ENCODE measurements around the gene TINCR.

Gene TINCR

DNA sequence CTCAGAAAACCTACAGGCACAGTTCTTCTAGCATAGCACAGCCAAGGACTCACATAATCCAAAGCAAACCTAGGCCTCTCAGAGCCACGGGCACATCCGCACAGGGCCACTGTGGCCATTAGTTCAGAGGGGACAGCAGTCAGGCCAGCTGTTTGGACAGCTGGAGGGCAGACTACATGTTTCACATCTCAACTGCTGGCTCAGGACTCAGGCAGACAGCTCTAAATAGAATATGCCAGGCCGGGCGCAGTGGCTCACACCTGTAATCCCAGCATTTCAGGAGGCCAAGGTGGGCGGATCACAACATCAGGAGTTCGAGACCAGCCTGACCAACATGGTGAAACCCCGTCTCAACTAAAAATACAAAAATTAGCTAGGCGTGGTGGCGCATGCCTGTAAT, 28.0 kb upstream of the TINCR start:
- Histone ChIP-seq H3K27ac (no peak overlapping the region), H3K36me3 (replicated peaks) (peaks cover 90% of the 10 kb centered on the region), H3K27me3 (replicated peaks) (no peaks in the 10 kb centered on the region), H3K4me3 (ENCODE audit: low read depth, low read length) (no peak overlapping the region)
- DNase-seq = no peak
- TF ChIP-seq, protein P1, sequence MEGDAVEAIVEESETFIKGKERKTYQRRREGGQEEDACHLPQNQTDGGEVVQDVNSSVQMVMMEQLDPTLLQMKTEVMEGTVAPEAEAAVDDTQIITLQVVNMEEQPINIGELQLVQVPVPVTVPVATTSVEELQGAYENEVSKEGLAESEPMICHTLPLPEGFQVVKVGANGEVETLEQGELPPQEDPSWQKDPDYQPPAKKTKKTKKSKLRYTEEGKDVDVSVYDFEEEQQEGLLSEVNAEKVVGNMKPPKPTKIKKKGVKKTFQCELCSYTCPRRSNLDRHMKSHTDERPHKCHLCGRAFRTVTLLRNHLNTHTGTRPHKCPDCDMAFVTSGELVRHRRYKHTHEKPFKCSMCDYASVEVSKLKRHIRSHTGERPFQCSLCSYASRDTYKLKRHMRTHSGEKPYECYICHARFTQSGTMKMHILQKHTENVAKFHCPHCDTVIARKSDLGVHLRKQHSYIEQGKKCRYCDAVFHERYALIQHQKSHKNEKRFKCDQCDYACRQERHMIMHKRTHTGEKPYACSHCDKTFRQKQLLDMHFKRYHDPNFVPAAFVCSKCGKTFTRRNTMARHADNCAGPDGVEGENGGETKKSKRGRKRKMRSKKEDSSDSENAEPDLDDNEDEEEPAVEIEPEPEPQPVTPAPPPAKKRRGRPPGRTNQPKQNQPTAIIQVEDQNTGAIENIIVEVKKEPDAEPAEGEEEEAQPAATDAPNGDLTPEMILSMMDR (IDR thresholded peaks at IDR 0.05; ENCODE audit: low read depth, low read length, missing control alignments) = no peak
- in situ Hi-C loops (cut with HindIII; ENCODE audit: low pct_ligation_motif_present, low sequenced_read_pairs) = no loop called here

DNA sequence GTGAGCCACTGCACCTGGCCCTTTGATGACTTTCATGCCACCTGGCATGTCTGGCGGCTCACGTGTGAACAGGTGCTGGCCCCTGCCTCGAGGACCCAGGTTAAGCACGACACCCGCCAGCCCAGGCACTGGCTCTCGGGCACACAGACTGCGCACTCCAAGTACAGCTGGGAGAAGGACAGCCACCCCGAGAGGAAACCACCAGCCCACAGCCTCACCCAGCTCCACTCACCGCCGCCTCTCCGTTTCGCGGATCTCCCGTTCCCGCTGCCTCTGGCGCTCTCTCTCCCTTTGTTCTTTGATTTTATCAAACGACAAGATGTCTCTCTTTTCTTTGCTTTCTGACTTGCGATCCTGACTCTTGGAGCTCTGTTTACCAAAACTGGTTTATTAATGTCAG, 27.4 kb upstream of the TINCR start:
- no peak overlapping the region for H3K4me3 ChIP-seq (ENCODE audit: low read depth, low read length)
- peaks cover 90% of the 10 kb centered on the region for H3K36me3 ChIP-seq (replicated peaks)

DNA sequence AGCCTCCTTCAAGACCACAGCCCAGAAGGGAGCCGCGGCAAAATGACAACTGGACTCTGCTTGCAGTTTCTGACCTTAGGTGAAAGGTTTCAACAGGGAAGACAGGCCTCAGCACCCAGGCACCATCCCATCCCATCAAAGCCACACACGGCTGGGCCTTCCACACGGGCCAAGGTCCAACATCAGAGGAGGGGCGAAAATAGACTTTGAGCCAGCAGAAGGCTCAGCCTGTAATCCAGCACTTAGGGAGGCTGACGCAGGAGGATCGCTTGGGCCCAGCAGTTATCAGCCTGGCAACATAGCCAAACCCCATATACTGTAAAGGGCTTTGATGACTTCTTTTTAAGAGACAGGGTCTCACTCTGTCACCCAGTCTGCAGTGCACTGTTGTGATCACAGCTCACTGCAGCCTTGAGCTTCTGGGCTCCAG, 26.8 kb upstream of the TINCR start:
- in situ Hi-C loops (cut with HindIII; ENCODE audit: low pct_ligation_motif_present, low sequenced_read_pairs) = no loop called here
- TF ChIP-seq, protein P1 (IDR thresholded peaks at IDR 0.05; ENCODE audit: low read depth, low read length, missing control alignments) = no peak
- H3K36me3 ChIP-seq (replicated peaks) = peaks cover 90% of the 10 kb centered on the region

More for the DNA sequence above, 27.4 kb upstream of the TINCR start:
- no peak for DNase-seq
- TF ChIP-seq, protein P1 (IDR thresholded peaks at IDR 0.05; ENCODE audit: low read depth, low read length, missing control alignments) = no peak
- no peak overlapping the region for H3K27ac ChIP-seq
- no peaks in the 10 kb centered on the region for H3K27me3 ChIP-seq (replicated peaks)
- in situ Hi-C loops (cut with HindIII; ENCODE audit: low pct_ligation_motif_present, low sequenced_read_pairs) = no loop called here

DNA sequence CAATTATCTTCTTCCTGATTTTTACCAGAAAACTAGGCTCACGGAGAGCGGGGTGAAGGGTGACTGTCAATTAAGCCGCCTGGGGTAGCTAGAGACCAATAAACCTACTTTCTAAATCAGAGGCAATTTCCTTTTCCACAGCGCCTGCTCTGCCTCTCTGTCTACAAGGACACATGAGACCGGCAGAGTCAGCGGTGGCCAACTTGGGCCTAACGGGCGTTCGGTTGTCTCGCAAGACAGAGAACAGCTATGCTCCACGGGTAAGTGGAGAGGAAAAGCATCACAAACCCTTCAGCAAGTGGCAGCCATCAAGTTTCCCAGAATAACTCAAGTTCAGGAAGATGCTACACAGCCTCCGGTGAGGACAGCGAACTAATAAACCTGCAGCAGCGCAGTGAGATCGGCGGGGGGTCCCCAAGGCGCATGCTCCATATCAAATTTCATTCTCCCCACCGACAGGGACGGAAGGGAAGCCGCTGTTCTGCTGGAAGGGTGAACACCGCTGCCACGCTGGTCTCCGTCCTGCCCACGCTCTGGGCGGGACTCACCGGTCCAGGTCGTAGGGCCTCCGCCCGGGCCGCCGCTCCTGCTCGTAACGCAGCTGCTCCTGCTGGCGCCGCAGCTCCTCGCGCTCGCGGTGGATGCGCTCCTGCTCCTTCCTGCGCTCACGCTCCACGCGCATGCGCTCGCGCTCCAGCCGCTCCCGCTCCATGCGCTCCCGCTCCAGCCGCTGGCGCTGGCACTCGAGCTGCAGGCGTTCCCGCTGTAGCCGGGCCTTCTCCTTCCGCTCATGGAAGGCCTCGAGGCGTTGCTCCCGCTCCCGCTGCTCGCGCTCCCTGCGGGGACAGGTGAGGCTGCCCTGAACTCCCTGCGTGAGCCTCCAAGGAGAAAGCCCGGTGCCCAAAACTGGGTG, 25.8 kb upstream of the TINCR start:
- in situ Hi-C loops (cut with HindIII; ENCODE audit: low pct_ligation_motif_present, low sequenced_read_pairs) = no loop called here
- no peak overlapping the region for H3K27ac ChIP-seq
- TF ChIP-seq, protein P1 (IDR thresholded peaks at IDR 0.05; ENCODE audit: low read depth, low read length, missing control alignments) = no peak
- no peak overlapping the region for H3K4me3 ChIP-seq (ENCODE audit: low read depth, low read length)
- no peak for DNase-seq
- H3K27me3 ChIP-seq (replicated peaks) = no peaks in the 10 kb centered on the region
- peaks cover 90% of the 10 kb centered on the region for H3K36me3 ChIP-seq (replicated peaks)

More for the DNA sequence above, 26.8 kb upstream of the TINCR start:
- DNase-seq = no peak
- H3K4me3 ChIP-seq (ENCODE audit: low read depth, low read length) = no peak overlapping the region
- H3K27me3 ChIP-seq (replicated peaks) = no peaks in the 10 kb centered on the region
- no peak overlapping the region for H3K27ac ChIP-seq

DNA sequence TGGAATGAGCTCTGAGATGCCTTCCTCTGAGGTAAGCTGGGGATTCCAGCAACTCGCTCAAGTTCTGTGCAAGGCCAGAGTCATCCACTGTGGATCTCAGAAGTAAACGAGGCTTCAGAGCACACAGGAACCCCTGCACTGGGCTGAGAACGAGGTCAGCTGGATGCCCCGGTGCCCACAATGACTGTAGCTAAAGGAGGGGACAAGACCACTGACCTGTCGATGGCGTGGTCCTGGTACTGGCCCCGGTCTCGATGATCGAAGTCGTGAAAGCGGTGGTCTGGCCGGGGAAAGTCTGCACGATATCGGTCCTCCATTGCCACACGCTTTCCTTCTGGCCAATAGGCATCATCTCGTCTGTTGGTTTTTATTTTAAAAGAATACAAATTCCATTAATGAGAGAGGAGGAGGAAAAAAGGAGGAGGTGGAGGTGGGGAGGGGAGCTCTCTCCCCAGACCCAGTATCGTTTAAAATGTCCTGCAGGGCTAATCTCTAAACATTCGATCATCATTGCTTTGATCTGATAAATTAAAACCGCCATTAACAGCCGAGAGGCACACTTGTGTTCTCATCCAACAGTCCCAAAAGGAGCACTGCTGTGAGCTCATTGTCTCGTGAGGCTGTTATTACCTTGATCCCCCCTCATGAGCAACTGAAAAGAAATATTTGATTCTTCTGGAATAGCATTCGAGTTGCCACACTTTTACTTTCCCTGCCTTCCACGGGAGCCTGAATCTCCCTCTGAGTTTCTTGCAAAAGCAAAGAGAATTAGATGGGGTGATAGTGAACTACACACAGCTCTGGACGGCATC, 25.0 kb upstream of the TINCR start:
- in situ Hi-C loops (cut with HindIII; ENCODE audit: low pct_ligation_motif_present, low sequenced_read_pairs) = no loop called here
- Histone ChIP-seq H3K4me3 (ENCODE audit: low read depth, low read length) (no peak overlapping the region), H3K27me3 (replicated peaks) (no peaks in the 10 kb centered on the region), H3K27ac (no peak overlapping the region), H3K36me3 (replicated peaks) (peaks cover 91% of the 10 kb centered on the region)
- DNase-seq = no peak
- TF ChIP-seq, protein P1 (IDR thresholded peaks at IDR 0.05; ENCODE audit: low read depth, low read length, missing control alignments) = no peak
